Activated CD4-positive, alpha-beta memory T cell treated with anti-CD3 and anti-CD28 coated beads for 36 hours (primary cell): ENCODE data around the gene TRERF1. TPM values are rescaled to one million over a fixed set of nuclear protein-coding genes. Genes with fewer than 3 reads are reported as not detected.

Source experiments
- CTCF ChIA-PET: fragments of 350-600 bp; sonication (Branson Sonifier 250); formaldehyde crosslinking; loops from one replicate; lab custom pipeline; 2021; ENCODE audit warnings: antibody characterized with exemption, inconsistent platforms; lab: Charles Lee
- POLR2A ChIA-PET: fragments of 350-600 bp; sonication (Branson Sonifier 250); formaldehyde crosslinking; loops from one replicate; lab custom pipeline; 2021; ENCODE audit warnings: antibody characterized with exemption; lab: Charles Lee
- DNase-seq: peaks from one replicate; pipeline ENCODE4 v3.0.0-alpha.2; 2020
- H3K27ac Mint-ChIP-seq: one replicate; pipeline ENCODE4 v1.8.0; 2021; ENCODE audit warnings: mixed read lengths
- H3K27me3 Mint-ChIP-seq: one replicate; pipeline ENCODE4 v1.8.0; 2021; ENCODE audit warnings: mixed read lengths
- H3K36me3 Mint-ChIP-seq: one replicate; pipeline ENCODE4 v1.8.0; 2021; ENCODE audit warnings: mixed read lengths
- H3K4me1 Mint-ChIP-seq: one replicate; pipeline ENCODE4 v1.8.0; 2021; ENCODE audit warnings: low read depth, mixed read lengths
- H3K4me3 Mint-ChIP-seq: one replicate; pipeline ENCODE4 v1.8.0; 2021; ENCODE audit warnings: mild to moderate bottlenecking, mixed read lengths
- H3K9me3 Mint-ChIP-seq: one replicate; pipeline ENCODE4 v1.8.0; 2021; ENCODE audit warnings: mixed read lengths
- intact Hi-C: fragments of 100-400 bp; cut with micrococcal nuclease; formaldehyde crosslinking; loops from one replicate; pipeline ENCODE4 v1.15.1; 2023
- total RNA-seq, 2 experiments: library from RNA; stranded (reverse); gene quantifications; one replicate each; pipeline ENCODE4 v1.2.3, GENCODE V29; 2021

TRERF1 gene
- total RNA-seq, 2 experiments from 2014 or later, result 16.3 to 16.7 TPM

DNA sequence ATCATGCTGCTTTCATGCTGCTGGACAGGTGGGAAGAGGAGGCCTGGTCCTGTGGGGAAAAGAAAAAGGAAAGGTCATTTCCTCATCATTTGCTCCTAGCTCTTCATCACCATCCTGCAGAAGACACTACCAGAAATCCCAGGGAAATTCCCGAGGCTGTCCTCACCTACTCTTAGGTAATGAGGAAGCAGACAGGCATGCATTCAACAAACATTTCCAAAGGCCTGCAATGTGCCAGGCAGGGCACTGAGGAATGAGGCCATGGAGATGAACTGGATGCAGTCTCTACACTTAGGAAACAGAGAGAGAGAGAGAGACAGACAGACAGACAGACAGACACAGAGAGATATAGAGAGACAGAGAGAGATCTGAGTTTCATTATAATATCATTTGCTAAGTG lies 151.0 kb downstream of the TRERF1 start:
- Mint-ChIP-seq H3K27ac (no peak overlapping the region), H3K4me1 (peaks cover 21% of the 10 kb centered on the region), H3K36me3 (peaks cover 17% of the 10 kb centered on the region), H3K9me3 (no peaks in the 10 kb centered on the region), H3K4me3 (no peak overlapping the region), H3K27me3 (no peaks in the 10 kb centered on the region)
- POLR2A ChIA-PET, result no interaction called here
- intact Hi-C loops, result no loop called here
- DNase-seq, result no peak
- CTCF ChIA-PET, result interaction anchor here (2.7 kb wide), 2 partner anchors 232 to 247 kb away, joined by 8 to 12 read pairs; no protein-coding TSS in a partner anchor

DNA sequence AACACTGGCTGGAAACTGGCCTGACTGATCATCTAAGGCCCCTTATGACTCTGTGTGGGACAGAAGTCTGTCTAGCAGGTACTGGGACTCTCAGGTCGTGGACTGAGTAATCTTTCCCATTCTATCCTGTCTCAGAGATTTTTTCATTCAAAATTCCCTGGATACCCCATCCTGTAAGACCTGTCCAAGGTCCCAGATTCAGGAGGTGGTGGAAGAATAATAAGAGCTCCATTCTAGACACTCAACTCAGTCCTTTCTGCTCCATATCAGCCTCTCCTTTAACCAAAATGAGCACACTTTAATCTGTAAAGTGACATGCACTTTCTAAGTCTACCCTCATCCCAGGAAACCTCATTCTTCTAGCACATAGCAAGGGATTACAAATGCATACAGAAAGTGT lies 151.5 kb downstream of the TRERF1 start:
- intact Hi-C loops, result no loop called here
- Mint-ChIP-seq H3K36me3 (peaks cover 17% of the 10 kb centered on the region), H3K27ac (no peak overlapping the region), H3K27me3 (no peaks in the 10 kb centered on the region), H3K4me3 (no peak overlapping the region), H3K9me3 (no peaks in the 10 kb centered on the region), H3K4me1 (peaks cover 27% of the 10 kb centered on the region)
- POLR2A ChIA-PET, result no interaction called here
- no peak for DNase-seq
- CTCF ChIA-PET, result interaction anchor here (2.7 kb wide), 1 partner anchor 232 kb away, joined by 8 read pairs; no protein-coding TSS in a partner anchor

DNA sequence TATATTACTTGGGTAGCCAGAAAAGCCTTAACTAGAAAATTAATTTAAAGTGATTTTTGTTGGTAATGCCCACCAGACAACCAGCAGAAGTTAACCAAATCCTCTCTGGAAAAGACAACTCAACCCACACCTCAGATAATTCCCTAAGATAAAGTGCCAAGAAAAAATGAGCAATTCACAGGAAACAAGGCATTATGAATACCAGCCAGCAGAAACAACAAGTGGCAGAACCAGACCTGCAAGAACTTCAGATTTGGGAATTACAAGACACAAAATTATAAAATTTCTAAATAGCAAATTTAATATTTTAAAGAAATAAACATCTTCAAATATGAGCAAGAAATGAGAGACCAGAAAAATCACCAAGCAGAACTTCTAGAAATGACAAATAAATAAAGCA lies 154.1 kb downstream of the TRERF1 start:
- intact Hi-C loops, result no loop called here
- no peak overlapping the region for H3K4me3 Mint-ChIP-seq
- peaks cover 46% of the 10 kb centered on the region for H3K4me1 Mint-ChIP-seq
- H3K27ac Mint-ChIP-seq, result no peak overlapping the region
- ChIA-PET CTCF (no interaction called here), POLR2A (no interaction called here)
- no peaks in the 10 kb centered on the region for H3K9me3 Mint-ChIP-seq
- H3K36me3 Mint-ChIP-seq, result peaks cover 24% of the 10 kb centered on the region
- H3K27me3 Mint-ChIP-seq, result no peaks in the 10 kb centered on the region
- DNase-seq, result no peak

DNA sequence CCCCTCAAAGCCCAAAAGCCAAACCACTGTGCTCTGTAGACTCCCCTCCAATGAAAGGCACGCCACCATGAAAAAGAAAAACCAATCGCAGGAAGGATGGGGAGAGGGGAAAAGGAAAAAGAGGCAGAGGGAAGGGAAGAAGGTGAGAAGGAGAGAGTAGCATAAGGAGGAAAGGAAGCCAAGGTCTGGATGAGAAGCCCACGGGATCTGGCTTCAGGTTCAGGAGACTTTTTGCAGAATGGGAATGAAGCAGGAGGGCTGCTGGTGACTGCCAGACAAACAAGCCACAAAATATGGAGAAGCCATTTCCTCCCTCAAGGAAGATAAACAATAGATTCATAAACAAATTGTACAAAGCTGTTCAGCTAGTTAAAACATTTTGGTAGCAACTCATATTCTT lies 155.1 kb downstream of the TRERF1 start:
- CTCF ChIA-PET, result interaction anchor here (1.6 kb wide), 1 partner anchor 13 kb away, joined by 3 read pairs; no protein-coding TSS in a partner anchor
- H3K27ac Mint-ChIP-seq, result no peak overlapping the region
- no peak for DNase-seq
- H3K36me3 Mint-ChIP-seq, result peaks cover 27% of the 10 kb centered on the region
- H3K9me3 Mint-ChIP-seq, result no peaks in the 10 kb centered on the region
- H3K27me3 Mint-ChIP-seq, result no peaks in the 10 kb centered on the region
- no peak overlapping the region for H3K4me3 Mint-ChIP-seq
- peaks cover 54% of the 10 kb centered on the region for H3K4me1 Mint-ChIP-seq
- intact Hi-C loops, result no loop called here
- POLR2A ChIA-PET, result no interaction called here

DNA sequence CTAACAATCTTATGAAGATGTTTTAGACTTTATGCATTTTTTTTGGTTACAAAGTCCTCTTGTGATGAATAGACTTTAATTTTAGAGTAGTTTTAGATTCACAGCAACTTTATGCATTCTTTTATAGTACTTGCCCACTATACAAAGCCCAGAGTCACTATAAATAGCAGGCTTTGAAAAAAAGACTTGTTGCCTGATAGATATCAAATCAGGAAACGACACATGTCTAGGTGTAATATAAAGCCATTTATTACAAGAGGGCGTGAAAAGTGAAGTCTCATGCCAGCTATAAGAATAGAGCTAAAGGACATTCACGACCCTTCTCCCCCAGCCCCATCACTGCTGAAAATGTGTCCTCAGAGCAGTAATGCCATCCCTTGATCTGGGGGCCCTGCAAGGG lies 156.0 kb downstream of the TRERF1 start:
- H3K9me3 Mint-ChIP-seq, result no peaks in the 10 kb centered on the region
- no peak for DNase-seq
- H3K27ac Mint-ChIP-seq, result no peak overlapping the region
- H3K36me3 Mint-ChIP-seq, result peaks cover 25% of the 10 kb centered on the region
- intact Hi-C loops, result no loop called here
- CTCF ChIA-PET, result interaction anchor here (0.7 to 1.6 kb wide), 2 partner anchors 14 to 252 kb away, joined by 3 read pairs; no protein-coding TSS in a partner anchor
- H3K4me3 Mint-ChIP-seq, result no peak overlapping the region
- POLR2A ChIA-PET, result no interaction called here
- no peaks in the 10 kb centered on the region for H3K27me3 Mint-ChIP-seq
- peaks cover 54% of the 10 kb centered on the region for H3K4me1 Mint-ChIP-seq

DNA sequence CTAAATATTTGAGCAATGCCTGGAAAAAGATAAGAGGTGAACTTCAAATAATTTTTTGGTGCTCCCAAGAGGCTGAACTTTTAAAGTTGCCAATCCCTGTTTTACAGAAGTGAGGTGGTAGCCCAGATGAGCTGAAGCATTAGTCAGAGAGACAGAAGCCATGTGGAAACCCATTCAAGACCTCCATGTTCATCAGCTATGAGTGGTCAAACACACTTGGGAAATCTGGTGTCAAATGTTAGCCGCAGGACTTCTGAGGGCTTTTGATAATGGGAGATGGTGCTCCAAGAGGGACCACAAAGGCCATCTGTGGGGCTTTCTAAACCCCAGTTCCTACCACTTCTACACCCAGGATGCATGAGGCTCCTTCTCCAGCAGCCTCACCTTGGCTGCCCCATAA lies 156.5 kb downstream of the TRERF1 start:
- H3K36me3 Mint-ChIP-seq, result peaks cover 24% of the 10 kb centered on the region
- peaks cover 54% of the 10 kb centered on the region for H3K4me1 Mint-ChIP-seq
- DNase-seq, result no peak
- CTCF ChIA-PET, result interaction anchor here (0.7 to 1.6 kb wide), 2 partner anchors 14 to 253 kb away, joined by 3 read pairs; no protein-coding TSS in a partner anchor
- H3K4me3 Mint-ChIP-seq, result no peak overlapping the region
- no peak overlapping the region for H3K27ac Mint-ChIP-seq
- POLR2A ChIA-PET, result no interaction called here
- no peaks in the 10 kb centered on the region for H3K27me3 Mint-ChIP-seq
- no peaks in the 10 kb centered on the region for H3K9me3 Mint-ChIP-seq
- intact Hi-C loops, result no loop called here

DNA sequence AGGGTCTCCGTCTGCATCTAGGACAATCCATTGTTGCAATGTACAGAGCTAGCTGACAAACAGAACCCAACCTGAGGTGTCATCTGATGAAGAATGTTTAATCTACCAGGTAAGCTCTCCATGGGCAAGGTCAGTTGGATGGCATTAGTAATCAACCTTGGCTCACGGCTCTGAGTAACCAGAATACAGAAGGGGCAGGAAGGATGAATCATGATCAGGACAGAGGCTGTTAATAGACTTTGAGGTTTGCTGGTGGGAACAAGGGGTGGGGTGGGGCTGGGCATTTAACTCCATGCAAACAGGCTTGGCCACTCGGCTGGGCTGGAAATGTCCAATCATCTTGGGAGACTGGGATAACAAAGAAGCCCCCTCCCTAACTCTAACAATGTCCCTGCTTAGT lies 157.0 kb downstream of the TRERF1 start:
- Mint-ChIP-seq H3K27ac (no peak overlapping the region), H3K4me3 (no peak overlapping the region), H3K27me3 (no peaks in the 10 kb centered on the region), H3K36me3 (peaks cover 23% of the 10 kb centered on the region), H3K4me1 (peaks cover 54% of the 10 kb centered on the region), H3K9me3 (no peaks in the 10 kb centered on the region)
- no peak for DNase-seq
- POLR2A ChIA-PET, result no interaction called here
- CTCF ChIA-PET, result no interaction called here
- intact Hi-C loops, result no loop called here

DNA sequence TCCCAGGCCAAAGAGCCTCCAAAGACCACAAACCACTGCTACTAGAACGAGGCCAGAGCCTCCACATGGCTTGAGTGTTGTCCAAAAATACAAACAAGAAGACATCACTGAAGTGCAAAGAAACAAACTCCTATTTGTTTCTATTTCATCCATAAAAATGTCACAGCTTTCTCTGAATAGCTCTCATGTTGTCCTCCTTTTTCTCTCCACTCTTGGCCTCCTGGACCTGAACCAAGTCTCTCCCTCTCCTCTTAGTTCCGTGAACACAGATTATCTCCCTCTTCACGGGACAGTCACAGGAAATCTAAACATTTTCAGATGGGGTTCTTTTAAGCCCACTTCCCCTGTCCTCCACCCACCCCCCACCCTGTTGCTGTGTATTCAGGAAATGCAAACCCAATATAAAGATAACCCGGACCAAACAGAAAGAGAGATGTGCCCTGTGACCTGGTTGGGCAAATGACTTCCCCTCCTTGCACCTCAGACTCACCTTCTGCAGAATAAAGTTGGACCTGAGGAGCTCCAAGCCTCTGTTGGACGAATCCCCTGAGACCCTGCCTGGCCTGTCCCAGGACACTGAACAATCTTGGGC lies 158.2 kb downstream of the TRERF1 start:
- H3K4me1 Mint-ChIP-seq, result peaks cover 58% of the 10 kb centered on the region
- no peaks in the 10 kb centered on the region for H3K9me3 Mint-ChIP-seq
- no peak overlapping the region for H3K4me3 Mint-ChIP-seq
- ChIA-PET POLR2A (no interaction called here), CTCF (interaction anchor here (0.8 to 1.4 kb wide), 3 partner anchors 17 to 259 kb away, joined by 3 to 4 read pairs (median 3); no protein-coding TSS in a partner anchor)
- no peaks in the 10 kb centered on the region for H3K27me3 Mint-ChIP-seq
- peaks cover 18% of the 10 kb centered on the region for H3K36me3 Mint-ChIP-seq
- peak overlapping the region; percentile 40 for H3K27ac Mint-ChIP-seq
- no peak for DNase-seq
- intact Hi-C loops, result loop anchor here (2.0 kb wide), 2 partner anchors 23 to 47 kb away; no protein-coding TSS in a partner anchor

DNA sequence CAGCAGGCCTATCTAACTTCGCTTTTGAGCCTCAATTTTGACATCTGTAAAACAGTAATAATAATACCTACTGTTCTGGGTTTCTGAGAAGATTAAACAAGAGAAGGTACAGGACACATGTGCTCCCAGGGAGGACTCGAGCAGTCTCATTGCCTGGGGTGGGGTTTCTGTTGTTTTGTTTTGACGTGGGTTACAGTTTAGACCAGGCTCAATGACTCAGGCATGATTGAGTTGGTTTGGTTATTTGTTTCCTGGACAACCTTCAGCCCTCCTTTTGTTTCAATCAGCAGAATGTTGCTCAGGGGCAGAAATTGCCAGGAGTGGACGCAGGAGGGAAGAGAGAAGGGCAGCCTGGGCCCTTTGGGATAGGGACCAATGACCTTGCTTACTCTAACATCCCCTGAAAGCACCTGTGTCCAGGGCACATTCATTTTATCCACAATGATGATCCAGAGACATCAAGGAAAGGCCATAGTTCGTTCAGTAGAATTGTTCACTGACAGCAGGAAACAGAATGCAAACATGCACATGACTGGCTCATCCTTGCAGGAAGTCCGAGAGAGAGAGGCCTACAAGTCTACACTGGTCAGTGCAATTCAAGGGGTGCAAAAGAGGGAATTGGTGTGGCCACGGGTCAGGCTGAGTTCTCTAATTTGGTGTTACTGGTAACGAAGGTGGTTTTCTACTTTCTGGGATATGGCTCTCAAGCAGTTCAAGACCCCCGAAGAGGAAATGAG lies 159.6 kb downstream of the TRERF1 start:
- Mint-ChIP-seq H3K4me3 (no peak overlapping the region), H3K9me3 (peaks cover 5% of the 10 kb centered on the region), H3K27me3 (no peaks in the 10 kb centered on the region), H3K36me3 (peaks cover 22% of the 10 kb centered on the region), H3K27ac (peak overlapping the region; percentile 76), H3K4me1 (peaks cover 58% of the 10 kb centered on the region)
- peak; percentile 61 for DNase-seq
- ChIA-PET POLR2A (no interaction called here), CTCF (interaction anchor here (1.4 kb wide), 1 partner anchor 18 kb away, joined by 3 read pairs; no protein-coding TSS in a partner anchor)
- intact Hi-C loops, result loop anchor here (2.0 kb wide), 2 partner anchors 25 to 49 kb away; no protein-coding TSS in a partner anchor

DNA sequence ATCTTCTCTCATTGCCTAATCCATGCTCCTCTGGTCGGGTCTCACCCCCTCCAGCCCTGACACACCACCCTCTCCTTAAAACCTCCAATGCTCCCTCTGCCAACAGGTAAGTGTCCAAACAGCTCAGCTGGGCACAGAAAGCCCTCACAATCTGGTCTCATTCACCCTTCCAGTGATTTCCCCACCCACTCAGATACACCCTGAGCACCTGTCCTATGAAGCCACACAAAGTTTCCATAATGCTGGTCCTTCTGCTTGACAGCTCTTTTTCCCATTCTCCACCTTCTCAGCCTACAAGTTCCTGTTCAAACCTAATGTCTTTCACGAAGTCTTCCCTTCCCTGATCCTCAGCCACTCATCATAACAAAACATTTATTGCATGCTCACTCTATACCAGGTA lies 164.0 kb downstream of the TRERF1 start:
- ChIA-PET POLR2A (no interaction called here), CTCF (interaction anchor here (0.6 kb wide), 1 partner anchor 468 kb away, joined by 3 read pairs; no protein-coding TSS in a partner anchor)
- H3K27me3 Mint-ChIP-seq, result no peaks in the 10 kb centered on the region
- peaks cover 12% of the 10 kb centered on the region for H3K36me3 Mint-ChIP-seq
- H3K27ac Mint-ChIP-seq, result peak overlapping the region; percentile 38
- H3K4me1 Mint-ChIP-seq, result peaks cover 22% of the 10 kb centered on the region
- H3K9me3 Mint-ChIP-seq, result peaks cover 9% of the 10 kb centered on the region
- DNase-seq, result no peak
- H3K4me3 Mint-ChIP-seq, result no peak overlapping the region
- intact Hi-C loops, result no loop called here

DNA sequence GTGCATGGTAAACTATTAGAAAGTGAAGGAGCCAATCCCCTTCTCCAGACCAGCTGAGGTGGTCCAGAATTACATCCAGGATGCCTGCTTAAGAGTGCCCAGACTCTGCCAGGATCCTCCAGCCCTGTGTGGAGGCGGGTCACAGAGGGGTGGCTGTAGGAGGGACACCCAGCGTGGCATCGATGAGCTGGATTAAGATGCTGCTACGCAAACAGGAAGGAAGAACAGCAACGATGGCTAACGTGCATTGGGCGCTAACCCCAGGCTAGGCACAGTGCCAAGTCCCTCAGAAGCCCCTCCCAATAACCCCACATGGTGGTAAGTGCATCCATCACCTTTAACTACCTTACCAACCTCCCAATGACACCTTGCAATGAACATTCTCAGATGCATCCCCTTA lies 170.2 kb downstream of the TRERF1 start:
- H3K9me3 Mint-ChIP-seq, result peaks cover 4% of the 10 kb centered on the region
- no peaks in the 10 kb centered on the region for H3K27me3 Mint-ChIP-seq
- POLR2A ChIA-PET, result no interaction called here
- CTCF ChIA-PET, result interaction anchor here (1.1 to 1.9 kb wide), 4 partner anchors 8 to 266 kb away, joined by 3 to 7 read pairs (median 4); no protein-coding TSS in a partner anchor
- H3K27ac Mint-ChIP-seq, result peak overlapping the region; percentile 25
- intact Hi-C loops, result no loop called here
- H3K36me3 Mint-ChIP-seq, result peaks cover 5% of the 10 kb centered on the region
- H3K4me3 Mint-ChIP-seq, result peak overlapping the region; percentile 12
- DNase-seq, result peak; percentile 64
- peaks cover 43% of the 10 kb centered on the region for H3K4me1 Mint-ChIP-seq

DNA sequence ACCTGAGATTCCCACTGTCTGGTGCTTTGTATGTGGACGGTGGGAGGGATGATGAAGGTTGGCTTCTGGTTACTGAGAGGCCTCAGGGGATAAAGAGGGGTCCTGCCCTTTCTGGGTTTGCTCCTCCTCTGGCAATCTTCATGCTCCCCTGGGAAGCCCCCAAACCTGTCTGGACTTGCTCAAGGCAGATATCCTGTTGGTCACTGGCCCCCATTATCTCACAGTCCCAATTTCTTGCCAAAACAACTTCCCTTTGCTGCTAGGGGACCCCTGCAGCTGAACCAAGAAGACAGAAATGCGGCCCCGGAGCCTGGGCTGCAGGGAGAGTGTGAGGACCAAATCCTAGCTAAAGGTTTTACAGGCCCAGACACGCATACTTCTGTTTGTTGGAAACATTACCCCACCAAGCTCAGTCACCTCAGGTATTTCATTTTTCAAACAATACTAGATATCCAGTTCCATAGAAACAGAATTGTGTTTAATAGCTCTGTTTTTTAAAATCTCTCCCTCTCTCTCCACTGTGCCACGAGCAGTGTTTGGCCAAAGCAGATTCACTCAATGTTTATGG lies 170.7 kb downstream of the TRERF1 start:
- H3K27me3 Mint-ChIP-seq, result no peaks in the 10 kb centered on the region
- no peak overlapping the region for H3K4me3 Mint-ChIP-seq
- peaks cover 43% of the 10 kb centered on the region for H3K4me1 Mint-ChIP-seq
- ChIA-PET CTCF (interaction anchor here (1.1 to 3.0 kb wide), 5 partner anchors 9 to 267 kb away, joined by 3 to 16 read pairs (median 4); no protein-coding TSS in a partner anchor), POLR2A (interaction anchor here (0.6 kb wide), 1 partner anchor 255 kb away, joined by 3 read pairs; no protein-coding TSS in a partner anchor)
- peaks cover 4% of the 10 kb centered on the region for H3K9me3 Mint-ChIP-seq
- no peak for DNase-seq
- H3K36me3 Mint-ChIP-seq, result peaks cover 5% of the 10 kb centered on the region
- peak overlapping the region; percentile 25 for H3K27ac Mint-ChIP-seq
- intact Hi-C loops, result no loop called here
